ENCODE results near the gene WWOX. TPM values are rescaled to one million over a fixed set of nuclear protein-coding genes. Genes with fewer than 3 reads are reported as not detected.

Gene WWOX
- total RNA-seq, 4 donors from 2014 or later: 76.8 to 102 (median 83.6) TPM

DNA sequence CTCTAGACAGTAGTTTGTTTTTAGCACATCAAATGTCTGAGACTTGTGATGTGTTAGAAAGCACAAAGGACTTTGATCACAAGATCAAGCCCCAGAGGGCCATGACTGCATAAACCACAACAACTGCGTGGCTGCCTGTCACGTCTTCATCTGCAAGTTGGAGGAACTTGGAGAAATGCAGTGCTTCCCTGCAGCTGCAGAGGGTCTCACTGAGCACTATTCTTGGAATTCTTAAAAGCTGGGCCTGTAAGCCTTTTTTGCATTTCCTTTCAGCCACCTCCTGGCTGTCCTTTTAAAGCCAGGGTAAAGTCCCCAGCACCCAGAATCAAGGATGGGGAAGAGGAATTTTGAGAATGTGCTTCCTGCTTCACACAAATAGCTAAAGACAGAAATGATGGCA lies 1069.8 kb downstream of the WWOX start:
- Histone ChIP-seq H3K4me1 (peaks cover 0 to 25% (median 3%) of the 10 kb centered on the region in 4 donors), H3K4me3 (no peak overlapping the region), H3K36me3 (no peaks in the 10 kb centered on the region), H3K9me3 (peaks cover 0 to 5% (median 0%) of the 10 kb centered on the region in 4 donors), H3K27me3 (no peaks in the 10 kb centered on the region), H3K27ac (no peak overlapping the region)
- no peak for DNase-seq (ENCODE audit: low spot score in 2 of 2)
- TF ChIP-seq EP300 (IDR thresholded peaks at IDR 0.05) (no peak), POLR2A (IDR thresholded peaks at IDR 0.05) (no peak)
- TF ChIP-seq, protein P1, sequence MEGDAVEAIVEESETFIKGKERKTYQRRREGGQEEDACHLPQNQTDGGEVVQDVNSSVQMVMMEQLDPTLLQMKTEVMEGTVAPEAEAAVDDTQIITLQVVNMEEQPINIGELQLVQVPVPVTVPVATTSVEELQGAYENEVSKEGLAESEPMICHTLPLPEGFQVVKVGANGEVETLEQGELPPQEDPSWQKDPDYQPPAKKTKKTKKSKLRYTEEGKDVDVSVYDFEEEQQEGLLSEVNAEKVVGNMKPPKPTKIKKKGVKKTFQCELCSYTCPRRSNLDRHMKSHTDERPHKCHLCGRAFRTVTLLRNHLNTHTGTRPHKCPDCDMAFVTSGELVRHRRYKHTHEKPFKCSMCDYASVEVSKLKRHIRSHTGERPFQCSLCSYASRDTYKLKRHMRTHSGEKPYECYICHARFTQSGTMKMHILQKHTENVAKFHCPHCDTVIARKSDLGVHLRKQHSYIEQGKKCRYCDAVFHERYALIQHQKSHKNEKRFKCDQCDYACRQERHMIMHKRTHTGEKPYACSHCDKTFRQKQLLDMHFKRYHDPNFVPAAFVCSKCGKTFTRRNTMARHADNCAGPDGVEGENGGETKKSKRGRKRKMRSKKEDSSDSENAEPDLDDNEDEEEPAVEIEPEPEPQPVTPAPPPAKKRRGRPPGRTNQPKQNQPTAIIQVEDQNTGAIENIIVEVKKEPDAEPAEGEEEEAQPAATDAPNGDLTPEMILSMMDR (IDR thresholded peaks at IDR 0.05): no peak
- WGBS, 2 donors: 54 to 81% methylated on average over 2 of the region's 2 CpGs

DNA sequence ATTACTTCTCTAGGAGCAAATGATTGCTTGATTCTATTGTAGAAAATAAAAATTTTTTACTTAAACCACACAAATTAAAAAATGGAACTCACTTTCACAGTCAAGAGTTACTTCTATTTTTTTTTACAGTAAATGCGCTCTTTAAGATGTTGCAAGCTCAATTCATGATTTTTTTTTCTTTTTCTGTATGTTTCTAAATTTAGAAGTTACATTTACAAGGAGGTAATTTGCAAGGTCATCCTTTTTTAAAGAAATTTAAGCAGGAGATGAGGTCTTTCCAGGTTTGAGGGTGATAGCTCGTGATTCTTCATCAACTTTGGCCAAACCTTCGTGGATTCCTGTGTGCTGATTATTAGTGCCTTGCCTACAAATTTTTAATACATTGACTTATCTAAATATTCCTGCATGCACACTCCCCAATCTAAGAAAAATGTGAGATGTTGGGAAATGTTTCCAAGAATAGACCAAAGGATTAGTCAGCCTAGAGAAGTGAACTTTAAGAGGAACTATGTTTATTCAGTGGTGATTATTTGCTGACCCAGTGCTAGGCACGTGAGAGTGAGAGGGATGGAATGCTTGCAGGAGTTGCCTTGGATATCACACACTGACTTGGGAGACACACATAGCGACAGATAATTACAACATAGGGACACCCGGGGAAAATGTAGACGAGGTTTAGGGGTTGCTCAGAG lies 1071.2 kb downstream of the WWOX start:
- H3K9me3 ChIP-seq: peaks cover 0 to 7% (median 0%) of the 10 kb centered on the region in 4 donors
- no peak overlapping the region for H3K4me3 ChIP-seq
- whole genome bisulfite sequencing, 2 donors: 71 to 76% methylated on average over 7 of the region's 7 CpGs
- no peaks in the 10 kb centered on the region for H3K27me3 ChIP-seq
- H3K4me1 ChIP-seq: peaks cover 0 to 14% (median 0%) of the 10 kb centered on the region in 4 donors
- H3K27ac ChIP-seq: no peak overlapping the region
- TF ChIP-seq, protein P1 (IDR thresholded peaks at IDR 0.05): no peak
- peak in 1 of 2 donors; percentile 76 for TF ChIP-seq EP300 (IDR thresholded peaks at IDR 0.05)
- no peaks in the 10 kb centered on the region for H3K36me3 ChIP-seq
- peak in 1 of 2 donors; percentile 42 for DNase-seq (ENCODE audit: low spot score in 2 of 2)

DNA sequence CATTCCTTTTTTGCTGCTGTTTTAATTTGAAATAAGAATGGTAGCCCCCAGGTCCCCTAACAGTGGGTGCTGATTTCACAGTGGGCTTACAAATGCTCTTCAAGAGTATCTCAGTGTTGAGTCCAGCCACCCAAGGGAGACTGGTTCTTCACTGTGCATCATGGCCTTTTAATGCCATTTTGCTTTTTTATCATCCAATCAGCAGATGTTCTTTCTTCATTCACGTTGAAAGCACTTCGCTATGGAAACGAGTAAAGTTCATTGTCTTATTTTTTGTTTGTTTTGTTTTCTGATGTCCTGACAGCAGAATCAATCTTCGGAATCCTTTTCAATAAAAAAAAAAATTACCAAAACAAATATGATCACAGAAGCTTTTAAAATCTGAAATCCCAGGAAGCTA lies 1072.0 kb downstream of the WWOX start:
- H3K27ac ChIP-seq: no peak overlapping the region
- DNase-seq (ENCODE audit: low spot score in 2 of 2): no peak
- H3K9me3 ChIP-seq: peaks cover 0 to 13% (median 3%) of the 10 kb centered on the region in 4 donors
- WGBS, 2 donors: 77 to 82% methylated on average over 4 of the region's 4 CpGs
- H3K27me3 ChIP-seq: no peaks in the 10 kb centered on the region
- H3K36me3 ChIP-seq: no peaks in the 10 kb centered on the region
- H3K4me3 ChIP-seq: no peak overlapping the region
- H3K4me1 ChIP-seq: peaks cover 0 to 11% (median 0%) of the 10 kb centered on the region in 4 donors
- TF ChIP-seq POLR2A (IDR thresholded peaks at IDR 0.05): no peak
- TF ChIP-seq, protein P1 (IDR thresholded peaks at IDR 0.05): no peak
- TF ChIP-seq EP300 (IDR thresholded peaks at IDR 0.05): no peak

DNA sequence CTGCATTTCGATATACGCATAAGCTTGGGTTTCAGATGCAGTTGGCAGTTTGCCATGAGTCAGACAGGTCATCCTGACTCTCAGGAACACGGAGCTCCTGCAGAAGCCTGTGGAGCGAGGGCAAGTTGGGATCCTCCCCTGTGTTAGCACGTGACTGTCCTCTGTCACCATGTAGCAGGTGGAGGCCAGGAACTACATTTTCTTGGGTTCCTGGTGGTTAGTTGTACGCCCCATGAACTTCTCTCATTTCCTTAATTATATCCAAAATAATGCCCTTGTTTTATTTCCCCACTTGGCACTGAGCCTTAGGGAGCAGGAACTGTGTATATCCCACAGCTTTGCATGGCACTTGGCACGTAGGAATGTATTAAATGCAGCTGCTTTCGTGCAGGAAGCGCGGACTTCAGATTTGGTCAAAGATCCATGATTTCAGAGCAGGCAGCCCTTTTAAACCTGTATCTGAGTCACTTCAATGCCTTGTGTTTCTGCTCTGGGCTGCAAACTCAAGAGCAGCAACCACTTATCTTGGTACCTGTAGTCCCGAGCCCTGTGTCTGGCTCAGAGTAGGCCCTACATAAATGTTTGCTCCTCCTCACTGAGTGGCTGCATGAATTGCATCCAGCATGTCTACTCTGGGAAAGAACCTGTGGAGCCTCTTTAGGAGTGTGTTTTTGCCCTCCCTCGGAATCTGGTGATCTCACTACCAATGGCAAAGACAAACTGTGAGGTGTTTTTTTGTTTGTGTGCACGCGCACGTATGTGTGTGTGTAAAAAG lies 1072.7 kb downstream of the WWOX start:
- no peak overlapping the region for H3K27ac ChIP-seq

More for the DNA sequence above, 1072.7 kb downstream of the WWOX start:
- H3K36me3 ChIP-seq: no peaks in the 10 kb centered on the region
- no peak overlapping the region for H3K4me3 ChIP-seq
- TF ChIP-seq, protein P1 (IDR thresholded peaks at IDR 0.05): no peak
- no peak for DNase-seq (ENCODE audit: low spot score in 2 of 2)
- H3K4me1 ChIP-seq: peaks cover 0 to 11% (median 0%) of the 10 kb centered on the region in 4 donors
- H3K9me3 ChIP-seq: peaks cover 0 to 13% (median 3%) of the 10 kb centered on the region in 4 donors
- no peaks in the 10 kb centered on the region for H3K27me3 ChIP-seq
- 75 to 83% methylated on average over 15 of the region's 15 CpGs for WGBS, 2 donors
